ENCODE results near the gene RAG2. TPM values are rescaled to one million over a fixed set of nuclear protein-coding genes. Genes with fewer than 3 reads are reported as not detected.

RAG2 gene
- total RNA-seq, 1 donor from 2014 or later, result not detected

DNA sequence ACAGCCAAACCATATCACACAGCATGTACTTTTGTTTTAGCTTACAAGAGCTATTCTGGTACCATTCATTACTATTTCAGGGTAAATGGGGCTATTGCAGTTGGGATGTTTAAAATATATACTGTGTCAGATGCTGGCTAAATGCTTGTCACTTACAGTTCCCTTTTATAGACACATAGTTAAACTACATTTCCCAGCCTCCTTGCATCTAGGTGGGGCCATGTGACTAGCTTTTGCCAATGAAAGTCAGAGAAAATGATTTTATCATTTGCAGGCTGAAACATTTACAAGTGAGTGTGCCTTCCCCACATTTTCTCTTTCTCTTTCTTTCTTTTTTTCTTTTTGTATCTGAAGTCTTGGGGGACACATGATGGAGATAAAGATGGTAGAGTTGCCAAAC, 11.5 kb downstream of the RAG2 start:
- no peak for ATAC-seq
- H3K4me3 ChIP-seq, result no peak overlapping the region
- DNase-seq, result no peak
- TF ChIP-seq, protein P1, sequence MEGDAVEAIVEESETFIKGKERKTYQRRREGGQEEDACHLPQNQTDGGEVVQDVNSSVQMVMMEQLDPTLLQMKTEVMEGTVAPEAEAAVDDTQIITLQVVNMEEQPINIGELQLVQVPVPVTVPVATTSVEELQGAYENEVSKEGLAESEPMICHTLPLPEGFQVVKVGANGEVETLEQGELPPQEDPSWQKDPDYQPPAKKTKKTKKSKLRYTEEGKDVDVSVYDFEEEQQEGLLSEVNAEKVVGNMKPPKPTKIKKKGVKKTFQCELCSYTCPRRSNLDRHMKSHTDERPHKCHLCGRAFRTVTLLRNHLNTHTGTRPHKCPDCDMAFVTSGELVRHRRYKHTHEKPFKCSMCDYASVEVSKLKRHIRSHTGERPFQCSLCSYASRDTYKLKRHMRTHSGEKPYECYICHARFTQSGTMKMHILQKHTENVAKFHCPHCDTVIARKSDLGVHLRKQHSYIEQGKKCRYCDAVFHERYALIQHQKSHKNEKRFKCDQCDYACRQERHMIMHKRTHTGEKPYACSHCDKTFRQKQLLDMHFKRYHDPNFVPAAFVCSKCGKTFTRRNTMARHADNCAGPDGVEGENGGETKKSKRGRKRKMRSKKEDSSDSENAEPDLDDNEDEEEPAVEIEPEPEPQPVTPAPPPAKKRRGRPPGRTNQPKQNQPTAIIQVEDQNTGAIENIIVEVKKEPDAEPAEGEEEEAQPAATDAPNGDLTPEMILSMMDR (IDR thresholded peaks at IDR 0.05), result no peak
- no peak overlapping the region for H3K27ac ChIP-seq
- intact Hi-C loops (cut with DNase I), result no loop called here
- peaks cover 24% of the 10 kb centered on the region for H3K27me3 ChIP-seq
- no peaks in the 10 kb centered on the region for H3K9me3 ChIP-seq
- H3K36me3 ChIP-seq, result no peaks in the 10 kb centered on the region
- no peaks in the 10 kb centered on the region for H3K4me1 ChIP-seq

DNA sequence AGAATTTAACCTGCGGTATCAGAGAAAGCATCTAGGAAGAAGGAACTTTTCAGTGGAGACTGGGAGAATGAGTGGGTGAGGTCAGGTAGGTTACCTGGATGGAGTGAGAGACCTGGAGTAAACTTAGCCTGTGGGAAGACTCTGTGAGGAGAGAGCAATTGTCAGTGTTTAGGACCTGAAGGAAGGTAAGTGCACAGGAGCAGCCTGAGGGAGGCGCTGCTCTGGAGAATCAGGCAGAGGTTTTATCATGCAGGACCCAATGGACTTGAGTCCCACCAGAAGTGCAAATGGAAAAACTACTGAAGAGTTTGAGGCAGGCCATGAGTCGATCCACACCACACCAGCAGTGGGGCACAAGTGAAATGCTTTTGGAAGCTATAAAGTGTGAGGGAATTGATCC, 14.4 kb downstream of the RAG2 start:
- TF ChIP-seq, protein P1 (IDR thresholded peaks at IDR 0.05), result no peak
- H3K4me1 ChIP-seq, result no peaks in the 10 kb centered on the region
- DNase-seq, result no peak
- no peak for ATAC-seq
- no peak overlapping the region for H3K27ac ChIP-seq
- H3K36me3 ChIP-seq, result no peaks in the 10 kb centered on the region
- intact Hi-C loops (cut with DNase I), result no loop called here
- H3K4me3 ChIP-seq, result no peak overlapping the region
- H3K9me3 ChIP-seq, result no peaks in the 10 kb centered on the region
- peaks cover 4% of the 10 kb centered on the region for H3K27me3 ChIP-seq

DNA sequence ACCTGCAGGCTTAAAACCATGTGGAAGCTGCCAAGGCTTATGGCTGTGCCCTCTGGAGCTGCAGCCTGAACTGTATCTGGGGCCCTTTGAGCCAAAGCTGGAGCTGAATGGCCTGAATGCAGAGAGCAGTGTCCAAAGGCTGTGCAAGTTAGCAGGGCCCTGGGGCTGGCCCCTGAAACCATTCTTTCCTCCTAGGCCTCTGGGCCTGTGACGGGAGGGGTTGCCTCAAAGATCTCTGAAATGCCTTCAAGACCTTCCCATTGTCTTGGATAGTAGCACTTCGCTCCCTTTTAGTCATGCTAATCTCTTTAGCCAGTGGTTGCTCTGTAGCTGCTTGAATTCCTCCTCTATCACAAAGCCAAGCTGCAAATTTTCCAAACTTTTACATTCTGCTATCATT, 16.5 kb downstream of the RAG2 start:
- H3K36me3 ChIP-seq, result no peaks in the 10 kb centered on the region
- ATAC-seq (no peak), DNase-seq (no peak)
- no peak overlapping the region for H3K27ac ChIP-seq
- H3K9me3 ChIP-seq, result no peaks in the 10 kb centered on the region
- no peaks in the 10 kb centered on the region for H3K4me1 ChIP-seq
- intact Hi-C loops (cut with DNase I), result no loop called here
- no peaks in the 10 kb centered on the region for H3K27me3 ChIP-seq
- TF ChIP-seq, protein P1 (IDR thresholded peaks at IDR 0.05), result no peak
- no peak overlapping the region for H3K4me3 ChIP-seq

DNA sequence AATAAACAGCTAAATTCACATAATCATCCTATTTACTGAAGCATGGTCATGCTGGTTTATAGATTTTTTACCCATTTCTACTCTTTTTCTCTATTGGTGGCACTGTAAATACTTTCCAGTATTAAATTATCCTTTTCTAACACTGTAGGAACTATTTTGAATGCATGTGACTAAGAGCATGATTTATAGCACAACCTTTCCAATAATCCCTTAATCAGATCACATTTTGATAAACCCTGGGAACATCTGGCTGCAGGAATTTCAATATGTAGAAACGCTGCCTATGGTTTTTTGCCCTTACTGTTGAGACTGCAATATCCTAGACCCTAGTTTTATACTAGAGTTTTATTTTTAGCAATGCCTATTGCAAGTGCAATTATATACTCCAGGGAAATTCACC, 19.6 kb downstream of the RAG2 start:
- DNase-seq (no peak), ATAC-seq (no peak)
- no peaks in the 10 kb centered on the region for H3K4me1 ChIP-seq
- H3K27ac ChIP-seq, result no peak overlapping the region
- H3K36me3 ChIP-seq, result no peaks in the 10 kb centered on the region
- intact Hi-C loops (cut with DNase I), result no loop called here
- no peaks in the 10 kb centered on the region for H3K9me3 ChIP-seq
- TF ChIP-seq, protein P1 (IDR thresholded peaks at IDR 0.05), result no peak
- H3K4me3 ChIP-seq, result no peak overlapping the region
- H3K27me3 ChIP-seq, result no peaks in the 10 kb centered on the region

DNA sequence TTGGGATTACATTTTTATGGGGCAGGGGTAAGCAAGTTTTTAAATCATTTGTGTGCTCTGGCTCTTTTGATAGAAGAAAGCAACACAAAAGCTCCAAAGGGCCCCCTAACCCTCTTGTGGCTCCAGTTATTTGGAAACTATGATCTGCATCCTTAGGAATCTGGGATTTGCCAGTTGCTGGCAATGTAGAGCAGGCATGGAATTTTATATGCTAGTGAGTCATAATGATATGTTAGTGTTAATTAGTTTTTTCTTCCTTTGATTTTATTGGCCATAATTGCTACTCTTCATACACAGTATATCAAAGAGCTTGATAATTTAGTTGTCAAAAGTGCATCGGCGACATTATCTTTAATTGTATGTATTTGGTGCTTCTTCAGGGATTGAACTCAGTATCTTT, 20.2 kb downstream of the RAG2 start:
- no peaks in the 10 kb centered on the region for H3K4me1 ChIP-seq
- intact Hi-C loops (cut with DNase I), result no loop called here
- H3K4me3 ChIP-seq, result no peak overlapping the region
- ATAC-seq, result no peak
- no peak for DNase-seq
- no peaks in the 10 kb centered on the region for H3K27me3 ChIP-seq
- H3K9me3 ChIP-seq, result no peaks in the 10 kb centered on the region
- no peaks in the 10 kb centered on the region for H3K36me3 ChIP-seq
- H3K27ac ChIP-seq, result no peak overlapping the region
- TF ChIP-seq, protein P1 (IDR thresholded peaks at IDR 0.05), result no peak

DNA sequence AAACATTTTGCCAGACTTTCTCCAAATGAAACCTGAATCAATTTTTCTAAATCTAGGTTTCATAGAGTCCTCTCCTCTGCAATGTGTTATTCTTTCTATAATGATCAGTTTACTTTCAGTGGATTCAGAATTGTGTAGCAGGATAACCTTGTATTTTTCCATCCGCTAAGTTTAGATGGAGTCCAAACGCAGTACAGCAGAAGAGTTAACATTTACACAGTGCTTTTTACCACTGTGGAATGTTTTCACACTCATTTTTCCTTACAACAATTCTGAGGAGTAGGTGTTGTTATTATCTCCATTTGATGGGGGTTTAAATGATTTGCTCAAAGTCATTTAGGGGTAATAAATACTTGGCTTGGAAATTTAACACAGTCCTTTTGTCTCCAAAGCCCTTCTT, 20.7 kb downstream of the RAG2 start:
- Histone ChIP-seq H3K27ac (no peak overlapping the region), H3K4me3 (no peak overlapping the region), H3K27me3 (no peaks in the 10 kb centered on the region), H3K9me3 (no peaks in the 10 kb centered on the region), H3K36me3 (no peaks in the 10 kb centered on the region), H3K4me1 (no peaks in the 10 kb centered on the region)
- ATAC-seq, result no peak
- TF ChIP-seq, protein P1 (IDR thresholded peaks at IDR 0.05), result no peak
- intact Hi-C loops (cut with DNase I), result no loop called here
- no peak for DNase-seq

All from upper lobe of right lung (tissue), 1 donor.